Mucosa of stomach (tissue), 1 donor: ENCODE results near the gene FNDC3B.

ENCODE experiments used
- H3K27me3 ChIP-seq: one replicate; pipeline ENCODE4 v1.7.0; 2013; ENCODE audit warnings: mild to moderate bottlenecking, low read length; ENCODE audit not compliant: control insufficient read depth, insufficient read depth
- H3K36me3 ChIP-seq: one replicate; pipeline ENCODE4 v1.7.0; 2013; ENCODE audit warnings: low read length; ENCODE audit not compliant: control insufficient read depth, insufficient read depth
- H3K4me1 ChIP-seq: one replicate; pipeline ENCODE4 v1.7.0; 2013; ENCODE audit warnings: mild to moderate bottlenecking, low read length; ENCODE audit not compliant: control insufficient read depth, insufficient read depth
- H3K4me3 ChIP-seq: one replicate; pipeline ENCODE4 v1.7.0; 2013; ENCODE audit warnings: low read length
- H3K9ac ChIP-seq: one replicate; pipeline ENCODE4 v1.7.0; 2013; ENCODE audit warnings: mild to moderate bottlenecking, low read length, moderate library complexity
- H3K9me3 ChIP-seq: one replicate; pipeline ENCODE4 v1.7.0; 2013; ENCODE audit warnings: mild to moderate bottlenecking, low read length, moderate library complexity; ENCODE audit not compliant: control insufficient read depth
- donor health status: Pancreatic carcinoma.

The FNDC3B gene

GRCh38 chr3:172012775-172013174 is 26.6 kb upstream of the FNDC3B start:
- Histone ChIP-seq H3K4me3 (no peak overlapping the region), H3K36me3 (no peaks in the 10 kb centered on the region), H3K9ac (no peak overlapping the region), H3K4me1 (no peaks in the 10 kb centered on the region), H3K9me3 (no peaks in the 10 kb centered on the region), H3K27me3 (no peaks in the 10 kb centered on the region)

- Histone ChIP-seq H3K4me3 (no peak overlapping the region), H3K9me3 (no peaks in the 10 kb centered on the region), H3K4me1 (no peaks in the 10 kb centered on the region), H3K9ac (no peak overlapping the region), H3K36me3 (no peaks in the 10 kb centered on the region), H3K27me3 (no peaks in the 10 kb centered on the region)
These were observed 25.2 kb upstream of the FNDC3B start for GRCh38 chr3:172014145-172014544.

- H3K9me3 ChIP-seq = no peaks in the 10 kb centered on the region
- no peak overlapping the region for H3K9ac ChIP-seq
- no peak overlapping the region for H3K4me3 ChIP-seq
- no peaks in the 10 kb centered on the region for H3K36me3 ChIP-seq
- H3K27me3 ChIP-seq = no peaks in the 10 kb centered on the region
- H3K4me1 ChIP-seq = no peaks in the 10 kb centered on the region
These were observed 21.0 kb upstream of the FNDC3B start for GRCh38 chr3:172018364-172018763.

GRCh38 chr3:172020763-172021162 is 18.6 kb upstream of the FNDC3B start:
- no peak overlapping the region for H3K4me3 ChIP-seq
- no peaks in the 10 kb centered on the region for H3K27me3 ChIP-seq
- no peaks in the 10 kb centered on the region for H3K36me3 ChIP-seq
- no peaks in the 10 kb centered on the region for H3K4me1 ChIP-seq
- no peaks in the 10 kb centered on the region for H3K9me3 ChIP-seq
- H3K9ac ChIP-seq = no peak overlapping the region

GRCh38 chr3:172021164-172021563 is 18.2 kb upstream of the FNDC3B start:
- no peaks in the 10 kb centered on the region for H3K27me3 ChIP-seq
- H3K9ac ChIP-seq = no peak overlapping the region
- H3K9me3 ChIP-seq = no peaks in the 10 kb centered on the region
- H3K4me1 ChIP-seq = no peaks in the 10 kb centered on the region
- H3K4me3 ChIP-seq = no peak overlapping the region
- no peaks in the 10 kb centered on the region for H3K36me3 ChIP-seq

GRCh38 chr3:172021859-172022258 is 17.5 kb upstream of the FNDC3B start:
- Histone ChIP-seq H3K9ac (no peak overlapping the region), H3K36me3 (no peaks in the 10 kb centered on the region), H3K9me3 (no peaks in the 10 kb centered on the region), H3K27me3 (no peaks in the 10 kb centered on the region), H3K4me1 (no peaks in the 10 kb centered on the region), H3K4me3 (no peak overlapping the region)

- Histone ChIP-seq H3K4me3 (no peak overlapping the region), H3K4me1 (no peaks in the 10 kb centered on the region), H3K9me3 (no peaks in the 10 kb centered on the region), H3K27me3 (no peaks in the 10 kb centered on the region), H3K36me3 (no peaks in the 10 kb centered on the region), H3K9ac (no peak overlapping the region)
These were observed 15.5 kb upstream of the FNDC3B start for GRCh38 chr3:172023915-172024314.

- no peak overlapping the region for H3K4me3 ChIP-seq
- no peak overlapping the region for H3K9ac ChIP-seq
- no peaks in the 10 kb centered on the region for H3K9me3 ChIP-seq
- no peaks in the 10 kb centered on the region for H3K36me3 ChIP-seq
- no peaks in the 10 kb centered on the region for H3K27me3 ChIP-seq
- no peaks in the 10 kb centered on the region for H3K4me1 ChIP-seq
These were observed 14.7 kb upstream of the FNDC3B start for GRCh38 chr3:172024679-172025078.

- Histone ChIP-seq H3K36me3 (no peaks in the 10 kb centered on the region), H3K9me3 (no peaks in the 10 kb centered on the region), H3K27me3 (no peaks in the 10 kb centered on the region), H3K4me1 (no peaks in the 10 kb centered on the region), H3K4me3 (no peak overlapping the region), H3K9ac (no peak overlapping the region)
These were observed 9.8 kb upstream of the FNDC3B start for GRCh38 chr3:172029425-172030098.

GRCh38 chr3:172030181-172030580 is 9.2 kb upstream of the FNDC3B start:
- Histone ChIP-seq H3K27me3 (no peaks in the 10 kb centered on the region), H3K4me3 (no peak overlapping the region), H3K9me3 (no peaks in the 10 kb centered on the region), H3K36me3 (no peaks in the 10 kb centered on the region), H3K9ac (no peak overlapping the region), H3K4me1 (no peaks in the 10 kb centered on the region)

- no peaks in the 10 kb centered on the region for H3K9me3 ChIP-seq
- H3K4me1 ChIP-seq = no peaks in the 10 kb centered on the region
- H3K27me3 ChIP-seq = no peaks in the 10 kb centered on the region
- H3K36me3 ChIP-seq = no peaks in the 10 kb centered on the region
- H3K4me3 ChIP-seq = no peak overlapping the region
- H3K9ac ChIP-seq = no peak overlapping the region
These were observed 7.4 kb upstream of the FNDC3B start for GRCh38 chr3:172031996-172032395.

GRCh38 chr3:172033396-172033795 is 6.0 kb upstream of the FNDC3B start:
- Histone ChIP-seq H3K9me3 (no peaks in the 10 kb centered on the region), H3K9ac (no peak overlapping the region), H3K4me3 (no peak overlapping the region), H3K27me3 (no peaks in the 10 kb centered on the region), H3K4me1 (no peaks in the 10 kb centered on the region), H3K36me3 (no peaks in the 10 kb centered on the region)
